HepG2 (cell line): ENCODE data around the gene ZNF764. TPM values are rescaled to one million over a fixed set of nuclear protein-coding genes. Genes with fewer than 3 reads are reported as not detected.

Source experiments
- GPN1 ChIP-seq: sonication (generic); formaldehyde crosslinking; IDR thresholded peaks from 2 replicates; pipeline ENCODE4 v1.5.1; 2020; ENCODE audit warnings: missing genetic modification reagents, borderline replicate concordance
- HDAC6 ChIP-seq: fragments of 200-600 bp; sonication (generic); IDR thresholded peaks from 2 replicates; pipeline ENCODE4 v1.7.0; 2017; ENCODE audit warnings: mild to moderate bottlenecking, antibody characterized with exemption, low read length, low read depth
- HNRNPH1 ChIP-seq: fragments of 200-400 bp; formaldehyde crosslinking; optimal IDR thresholded peaks from 2 replicates; pipeline ENCODE3; 2017; ENCODE audit warnings: mild to moderate bottlenecking, low read depth, low read length
- MBD4 ChIP-seq: IDR thresholded peaks from 2 replicates; pipeline ENCODE4 v1.6.1; 2012; ENCODE audit warnings: low read length, inconsistent platforms, borderline replicate concordance
- PAF1 ChIP-seq: IDR thresholded peaks from 2 replicates; pipeline ENCODE4 v1.6.1; 2016; ENCODE audit warnings: missing genetic modification reagents, missing compliant biosample characterization
- RCOR2 ChIP-seq: IDR thresholded peaks from 2 replicates; pipeline ENCODE4 v1.6.1; 2016; ENCODE audit warnings: missing biosample characterization, missing genetic modification reagents
- SETDB1 ChIP-seq: sonication (generic); formaldehyde crosslinking; IDR thresholded peaks from 2 replicates; pipeline ENCODE4 v1.5.1; 2020; ENCODE audit warnings: missing genetic modification reagents, mild to moderate bottlenecking, borderline replicate concordance
- SMYD3 ChIP-seq: sonication (generic); formaldehyde crosslinking; IDR thresholded peaks from 2 replicates; pipeline ENCODE4 v1.8.1; 2023; ENCODE audit warnings: mild to moderate bottlenecking, missing genetic modification reagents
- ZNF850 ChIP-seq: sonication (generic); formaldehyde crosslinking; conservative IDR thresholded peaks from 2 replicates; pipeline ENCODE4 v1.9.0; 2021; ENCODE audit warnings: mild to moderate bottlenecking, missing genetic modification reagents
- polyA plus RNA-seq, 8 experiments: library from polyadenylated mRNA; depleted of rRNA in 3 of 8; stranded (reverse) in 7 of 8; unstranded in 1 of 8; fragments of >200 nt; fragmentation: Illumina TruSeq in 4 of 8; extraction: Trizol in 4 of 8; gene quantifications; 2 replicates each; pipeline versions ENCODE4 v1.2.1 to v1.2.3, GENCODE V29; 2011 to 2016; ENCODE audit warnings: low read depth in 4 of 8, missing spikeins in 1 of 8, mixed read lengths in 1 of 8; ENCODE audit not compliant: insufficient read depth in 1 of 8
- total RNA-seq, 5 experiments: library from RNA; depleted of rRNA; stranded (reverse); fragments of >200 nt; fragmentation: Illumina TruSeq; extraction: Trizol; gene quantifications; 2 replicates each; pipeline ENCODE4 v1.2.3, GENCODE V29; 2016; ENCODE audit warnings: low read depth in 1 of 5
- TF ChIP-seq, protein P1 (sequence below), 2 experiments: sonication (generic) in 1 of 2; formaldehyde crosslinking in 1 of 2; IDR thresholded peaks; 2 replicates each; pipeline versions ENCODE4 v1.5.1 to v1.6.1; 2011 to 2020; ENCODE audit warnings: borderline replicate concordance in 1 of 2, low read depth in 1 of 2, low read length in 1 of 2, mild to moderate bottlenecking in 1 of 2, missing genetic modification reagents in 1 of 2, moderate library complexity in 1 of 2
- TF ChIP-seq, protein P2 (sequence below): sonication (generic); formaldehyde crosslinking; IDR thresholded peaks from 2 replicates; pipeline ENCODE4 v1.5.1; 2020; ENCODE audit warnings: mild to moderate bottlenecking, moderate library complexity, missing genetic modification reagents
- TF ChIP-seq, protein P3 (sequence below): IDR thresholded peaks from 2 replicates; pipeline ENCODE4 v1.6.1; 2016; ENCODE audit warnings: missing biosample characterization, missing genetic modification reagents, low read depth
- TF ChIP-seq, protein P4 (sequence below): sonication (generic); formaldehyde crosslinking; IDR thresholded peaks from 2 replicates; pipeline ENCODE4 v1.5.0; 2020; ENCODE audit warnings: mild to moderate bottlenecking, missing genetic modification reagents, borderline replicate concordance
- TF ChIP-seq, protein P5 (sequence below): IDR thresholded peaks from 2 replicates; pipeline ENCODE4 v1.6.1; 2016; ENCODE audit warnings: control low read depth
- TF ChIP-seq, protein P6 (sequence below): sonication (generic); formaldehyde crosslinking; IDR thresholded peaks from 2 replicates; pipeline ENCODE4 v1.4.0; 2020; ENCODE audit warnings: low read depth, mild to moderate bottlenecking, missing genetic modification reagents

Gene ZNF764
- total and polyA plus RNA-seq, 2 of the 13 experiments (the other 11 are each of a cell fraction or from before 2014, with no cell fraction given) = 4.1 to 9.1 TPM

DNA sequence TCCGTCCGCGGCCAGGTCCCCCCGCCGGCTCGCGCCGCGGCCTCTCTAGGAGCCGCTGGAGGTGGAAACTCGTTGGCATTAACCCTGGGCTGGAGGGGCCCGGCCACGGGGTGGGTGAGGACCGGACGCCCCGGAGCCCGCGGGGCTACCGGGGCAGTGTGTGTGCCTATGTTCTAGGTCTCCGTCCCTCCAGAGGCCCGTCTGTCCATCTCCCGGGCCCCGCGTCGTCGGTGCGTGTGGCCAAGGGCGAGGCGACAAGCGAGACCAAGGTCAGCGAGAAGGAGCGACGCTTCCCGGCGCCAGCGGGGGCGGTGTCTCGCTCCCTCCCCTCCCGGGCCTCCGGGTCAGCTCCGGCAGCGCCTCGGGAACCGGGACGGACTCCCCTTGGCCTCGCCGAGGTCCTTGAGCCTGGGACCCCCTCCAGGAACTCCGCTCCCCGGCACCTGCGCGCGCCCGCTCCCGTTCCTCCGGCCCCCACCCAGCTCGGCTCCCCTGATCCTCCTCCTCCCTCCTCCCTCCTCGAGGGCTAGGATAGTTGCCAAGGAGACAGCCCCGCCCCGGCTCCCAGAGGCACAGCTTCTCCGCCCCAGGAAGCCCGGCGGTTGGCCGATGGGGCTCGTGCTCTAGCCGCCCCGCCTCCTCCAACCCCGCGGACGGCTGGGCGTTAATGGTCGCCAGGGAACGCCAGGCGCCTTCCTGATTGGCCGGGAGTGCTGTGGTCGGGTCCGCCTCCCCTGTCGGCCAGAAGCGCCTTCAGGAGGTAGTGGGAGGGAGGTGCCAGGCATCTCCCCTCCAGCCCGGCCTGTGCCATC is 31.1 kb downstream of the ZNF764 start (continued):
- TF ChIP-seq, protein P1, sequence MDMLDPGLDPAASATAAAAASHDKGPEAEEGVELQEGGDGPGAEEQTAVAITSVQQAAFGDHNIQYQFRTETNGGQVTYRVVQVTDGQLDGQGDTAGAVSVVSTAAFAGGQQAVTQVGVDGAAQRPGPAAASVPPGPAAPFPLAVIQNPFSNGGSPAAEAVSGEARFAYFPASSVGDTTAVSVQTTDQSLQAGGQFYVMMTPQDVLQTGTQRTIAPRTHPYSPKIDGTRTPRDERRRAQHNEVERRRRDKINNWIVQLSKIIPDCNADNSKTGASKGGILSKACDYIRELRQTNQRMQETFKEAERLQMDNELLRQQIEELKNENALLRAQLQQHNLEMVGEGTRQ (IDR thresholded peaks at IDR 0.05; ENCODE audit: low read depth, low read length) = no peak
- TF ChIP-seq, protein P1 (CRISPR knock-in tag; IDR thresholded peaks at IDR 0.05; ENCODE audit: borderline replicate concordance) = no peak
- TF ChIP-seq SETDB1 (CRISPR knock-in tag) (no peak), HDAC6 (no peak), GPN1 (CRISPR knock-in tag) (no peak), MBD4 (no peak), ZNF850 (CRISPR knock-in tag) (0 out of 2 replicates have a peak, but pooled peaks have one; percentile 3), PAF1 (CRISPR knock-in tag) (no peak), SMYD3 (CRISPR knock-in tag) (no peak), HNRNPH1 (no peak), RCOR2 (CRISPR knock-in tag) (no peak)
- TF ChIP-seq, protein P2, sequence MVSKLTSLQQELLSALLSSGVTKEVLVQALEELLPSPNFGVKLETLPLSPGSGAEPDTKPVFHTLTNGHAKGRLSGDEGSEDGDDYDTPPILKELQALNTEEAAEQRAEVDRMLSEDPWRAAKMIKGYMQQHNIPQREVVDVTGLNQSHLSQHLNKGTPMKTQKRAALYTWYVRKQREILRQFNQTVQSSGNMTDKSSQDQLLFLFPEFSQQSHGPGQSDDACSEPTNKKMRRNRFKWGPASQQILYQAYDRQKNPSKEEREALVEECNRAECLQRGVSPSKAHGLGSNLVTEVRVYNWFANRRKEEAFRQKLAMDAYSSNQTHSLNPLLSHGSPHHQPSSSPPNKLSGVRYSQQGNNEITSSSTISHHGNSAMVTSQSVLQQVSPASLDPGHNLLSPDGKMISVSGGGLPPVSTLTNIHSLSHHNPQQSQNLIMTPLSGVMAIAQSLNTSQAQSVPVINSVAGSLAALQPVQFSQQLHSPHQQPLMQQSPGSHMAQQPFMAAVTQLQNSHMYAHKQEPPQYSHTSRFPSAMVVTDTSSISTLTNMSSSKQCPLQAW (CRISPR knock-in tag) = peak; percentile 79; the same call in 1 of the 2 replicates
- TF ChIP-seq, protein P3, sequence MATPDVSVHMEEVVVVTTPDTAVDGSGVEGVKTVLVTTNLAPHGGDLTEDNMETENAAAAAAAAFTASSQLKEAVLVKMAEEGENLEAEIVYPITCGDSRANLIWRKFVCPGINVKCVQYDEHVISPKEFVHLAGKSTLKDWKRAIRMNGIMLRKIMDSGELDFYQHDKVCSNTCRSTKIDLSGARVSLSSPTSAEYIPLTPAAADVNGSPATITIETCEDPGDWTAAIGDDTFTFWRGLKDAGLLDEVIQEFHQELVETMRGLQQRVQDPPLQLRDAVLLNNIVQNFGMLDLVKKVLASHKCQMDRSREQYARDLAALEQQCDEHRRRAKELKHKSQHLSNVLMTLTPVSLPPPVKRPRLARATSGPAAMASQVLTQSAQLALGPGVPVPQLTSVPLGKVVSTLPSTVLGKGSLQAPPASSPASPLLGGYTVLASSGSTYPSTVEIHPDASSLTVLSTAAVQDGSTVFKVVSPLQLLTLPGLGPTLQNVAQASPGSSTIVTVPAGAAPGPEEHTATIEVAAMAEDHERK (CRISPR knock-in tag) = no peak
- TF ChIP-seq, protein P4, sequence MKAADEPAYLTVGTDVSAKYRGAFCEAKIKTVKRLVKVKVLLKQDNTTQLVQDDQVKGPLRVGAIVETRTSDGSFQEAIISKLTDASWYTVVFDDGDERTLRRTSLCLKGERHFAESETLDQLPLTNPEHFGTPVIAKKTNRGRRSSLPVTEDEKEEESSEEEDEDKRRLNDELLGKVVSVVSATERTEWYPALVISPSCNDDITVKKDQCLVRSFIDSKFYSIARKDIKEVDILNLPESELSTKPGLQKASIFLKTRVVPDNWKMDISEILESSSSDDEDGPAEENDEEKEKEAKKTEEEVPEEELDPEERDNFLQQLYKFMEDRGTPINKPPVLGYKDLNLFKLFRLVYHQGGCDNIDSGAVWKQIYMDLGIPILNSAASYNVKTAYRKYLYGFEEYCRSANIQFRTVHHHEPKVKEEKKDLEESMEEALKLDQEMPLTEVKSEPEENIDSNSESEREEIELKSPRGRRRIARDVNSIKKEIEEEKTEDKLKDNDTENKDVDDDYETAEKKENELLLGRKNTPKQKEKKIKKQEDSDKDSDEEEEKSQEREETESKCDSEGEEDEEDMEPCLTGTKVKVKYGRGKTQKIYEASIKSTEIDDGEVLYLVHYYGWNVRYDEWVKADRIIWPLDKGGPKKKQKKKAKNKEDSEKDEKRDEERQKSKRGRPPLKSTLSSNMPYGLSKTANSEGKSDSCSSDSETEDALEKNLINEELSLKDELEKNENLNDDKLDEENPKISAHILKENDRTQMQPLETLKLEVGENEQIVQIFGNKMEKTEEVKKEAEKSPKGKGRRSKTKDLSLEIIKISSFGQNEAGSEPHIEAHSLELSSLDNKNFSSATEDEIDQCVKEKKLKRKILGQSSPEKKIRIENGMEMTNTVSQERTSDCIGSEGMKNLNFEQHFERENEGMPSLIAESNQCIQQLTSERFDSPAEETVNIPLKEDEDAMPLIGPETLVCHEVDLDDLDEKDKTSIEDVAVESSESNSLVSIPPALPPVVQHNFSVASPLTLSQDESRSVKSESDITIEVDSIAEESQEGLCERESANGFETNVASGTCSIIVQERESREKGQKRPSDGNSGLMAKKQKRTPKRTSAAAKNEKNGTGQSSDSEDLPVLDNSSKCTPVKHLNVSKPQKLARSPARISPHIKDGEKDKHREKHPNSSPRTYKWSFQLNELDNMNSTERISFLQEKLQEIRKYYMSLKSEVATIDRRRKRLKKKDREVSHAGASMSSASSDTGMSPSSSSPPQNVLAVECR (CRISPR knock-in tag) = peak; percentile 85
- TF ChIP-seq, protein P5, sequence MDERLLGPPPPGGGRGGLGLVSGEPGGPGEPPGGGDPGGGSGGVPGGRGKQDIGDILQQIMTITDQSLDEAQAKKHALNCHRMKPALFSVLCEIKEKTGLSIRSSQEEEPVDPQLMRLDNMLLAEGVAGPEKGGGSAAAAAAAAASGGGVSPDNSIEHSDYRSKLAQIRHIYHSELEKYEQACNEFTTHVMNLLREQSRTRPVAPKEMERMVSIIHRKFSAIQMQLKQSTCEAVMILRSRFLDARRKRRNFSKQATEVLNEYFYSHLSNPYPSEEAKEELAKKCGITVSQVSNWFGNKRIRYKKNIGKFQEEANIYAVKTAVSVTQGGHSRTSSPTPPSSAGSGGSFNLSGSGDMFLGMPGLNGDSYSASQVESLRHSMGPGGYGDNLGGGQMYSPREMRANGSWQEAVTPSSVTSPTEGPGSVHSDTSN (CRISPR knock-in tag) = no peak
- TF ChIP-seq, protein P6, sequence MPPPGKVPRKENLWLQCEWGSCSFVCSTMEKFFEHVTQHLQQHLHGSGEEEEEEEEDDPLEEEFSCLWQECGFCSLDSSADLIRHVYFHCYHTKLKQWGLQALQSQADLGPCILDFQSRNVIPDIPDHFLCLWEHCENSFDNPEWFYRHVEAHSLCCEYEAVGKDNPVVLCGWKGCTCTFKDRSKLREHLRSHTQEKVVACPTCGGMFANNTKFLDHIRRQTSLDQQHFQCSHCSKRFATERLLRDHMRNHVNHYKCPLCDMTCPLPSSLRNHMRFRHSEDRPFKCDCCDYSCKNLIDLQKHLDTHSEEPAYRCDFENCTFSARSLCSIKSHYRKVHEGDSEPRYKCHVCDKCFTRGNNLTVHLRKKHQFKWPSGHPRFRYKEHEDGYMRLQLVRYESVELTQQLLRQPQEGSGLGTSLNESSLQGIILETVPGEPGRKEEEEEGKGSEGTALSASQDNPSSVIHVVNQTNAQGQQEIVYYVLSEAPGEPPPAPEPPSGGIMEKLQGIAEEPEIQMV (CRISPR knock-in tag) = no peak
